Measurements from ENCODE around the gene ELP5.
"Not testable (repeated sequence)": the region's sequence is repeated elsewhere in the genome, so short reads cannot be mapped to it uniquely, and the experiment has no call there.

ELP5 gene

DNA sequence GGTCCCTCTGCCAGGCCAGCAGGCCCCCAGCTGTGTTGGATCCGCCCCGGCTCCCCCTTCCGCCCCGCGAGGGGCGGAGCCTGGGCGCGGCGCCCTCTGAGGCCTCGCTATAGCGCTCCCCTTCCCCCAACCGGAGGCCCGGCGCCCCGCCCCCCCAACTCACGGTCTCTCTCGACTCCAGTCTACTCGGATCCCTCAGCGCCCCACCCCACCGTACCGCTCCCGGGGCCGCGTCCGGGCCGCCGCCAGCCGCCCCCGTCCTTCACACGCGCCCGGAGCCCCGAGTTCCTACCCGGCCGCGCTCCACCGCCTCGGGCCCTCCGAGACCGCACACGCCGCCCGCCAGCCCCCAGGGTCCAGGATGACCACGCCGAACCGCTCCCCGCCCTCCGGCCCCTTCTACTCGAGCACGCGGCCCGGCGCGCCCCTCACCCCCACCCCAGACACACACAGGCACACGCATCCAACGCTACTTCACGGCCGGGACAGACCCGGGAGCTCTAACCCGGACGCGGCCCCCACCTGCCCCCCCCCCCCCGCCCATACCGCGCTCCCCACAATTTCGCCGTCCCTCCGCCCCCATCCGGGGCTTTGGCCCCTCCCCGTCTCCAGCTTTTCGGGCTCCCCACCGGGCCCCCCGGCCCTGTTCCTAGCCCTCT lies 14.1 kb upstream of the ELP5 start:
- DNase-seq: no peak

DNA sequence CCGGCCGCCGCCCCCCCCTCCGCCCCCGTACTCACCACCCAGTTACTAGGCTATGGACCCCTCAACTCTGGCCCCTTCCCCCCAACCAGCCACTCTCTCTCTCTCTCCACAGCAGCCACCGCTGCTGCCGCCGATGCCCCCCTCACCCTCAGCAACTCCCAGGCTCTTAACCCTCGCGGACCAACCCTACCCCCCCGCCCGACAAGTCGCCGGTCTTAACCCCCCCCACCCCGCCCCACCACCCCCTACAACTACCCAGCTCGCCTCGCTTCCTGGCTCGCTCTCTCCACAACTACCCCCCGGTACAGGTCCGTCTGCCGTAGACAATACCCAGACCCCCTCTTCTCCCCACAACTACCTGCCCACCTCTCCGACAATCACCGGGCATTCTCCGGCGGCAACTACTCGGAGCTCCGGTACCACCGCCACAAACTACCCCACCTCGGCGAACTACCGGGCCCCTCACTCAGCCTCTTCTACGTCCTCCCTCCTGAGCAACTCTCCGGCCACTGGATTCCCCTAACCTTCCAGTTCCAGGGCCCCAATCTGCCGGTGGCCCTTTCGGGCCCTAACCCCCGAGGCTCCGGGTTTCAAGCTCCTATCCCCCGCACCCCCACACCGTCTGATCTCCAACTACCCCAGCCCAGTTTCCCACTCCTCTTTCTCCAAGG lies 13.5 kb upstream of the ELP5 start:
- no peak for DNase-seq

DNA sequence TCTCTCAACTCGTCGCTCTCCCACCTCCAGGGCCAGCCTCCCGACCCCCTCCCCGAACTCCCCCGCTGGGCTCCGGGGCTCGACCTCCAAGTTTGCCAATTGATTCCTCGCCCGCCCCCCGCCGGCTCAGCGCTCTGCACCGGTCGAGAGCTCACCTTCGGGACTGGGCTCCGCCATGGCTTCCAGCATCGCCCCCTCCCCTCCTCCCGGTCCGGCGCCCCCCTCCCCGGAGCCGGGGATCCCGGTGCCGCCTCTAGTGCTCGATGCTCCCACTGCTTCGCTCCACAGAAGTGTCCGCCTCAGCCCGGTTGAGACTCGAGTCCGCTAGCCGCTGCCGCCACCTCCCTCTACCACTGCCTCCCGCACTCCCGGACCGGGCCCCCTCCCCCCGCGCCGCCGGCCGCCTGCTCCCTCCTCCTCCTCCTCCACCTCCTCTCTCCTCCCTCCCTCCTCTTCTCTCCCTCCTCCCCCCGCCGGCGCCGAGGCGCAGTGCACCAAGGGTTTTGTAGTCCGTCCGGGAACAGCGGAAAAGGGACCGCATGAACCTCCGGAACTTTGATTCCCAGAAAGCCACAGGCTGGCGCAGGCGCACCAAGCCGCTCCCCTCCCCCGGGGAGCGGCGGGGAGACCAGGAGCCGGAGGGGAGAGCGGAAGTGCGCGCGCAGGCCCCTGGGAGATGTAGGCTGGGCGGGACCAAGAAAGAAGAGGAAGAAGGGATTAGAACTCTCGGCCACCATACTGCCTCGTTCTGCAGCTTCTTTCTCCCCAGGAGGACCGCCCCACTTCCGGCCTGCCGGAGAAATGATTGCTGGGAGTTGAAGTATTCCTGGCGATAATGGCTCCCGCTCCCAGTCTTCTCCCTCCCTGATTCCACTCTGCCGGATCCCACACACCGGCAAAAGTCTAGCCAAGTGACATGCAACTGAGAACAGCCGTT lies 12.7 kb upstream of the ELP5 start, which contains the start of gene PHF23:
TSS of gene PHF23 (minus strand) at position 367 of the 937 bp plus-strand sequence. CDS start at position 189, 178 bp downstream.
- DNase-seq: peak; percentile 99

DNA sequence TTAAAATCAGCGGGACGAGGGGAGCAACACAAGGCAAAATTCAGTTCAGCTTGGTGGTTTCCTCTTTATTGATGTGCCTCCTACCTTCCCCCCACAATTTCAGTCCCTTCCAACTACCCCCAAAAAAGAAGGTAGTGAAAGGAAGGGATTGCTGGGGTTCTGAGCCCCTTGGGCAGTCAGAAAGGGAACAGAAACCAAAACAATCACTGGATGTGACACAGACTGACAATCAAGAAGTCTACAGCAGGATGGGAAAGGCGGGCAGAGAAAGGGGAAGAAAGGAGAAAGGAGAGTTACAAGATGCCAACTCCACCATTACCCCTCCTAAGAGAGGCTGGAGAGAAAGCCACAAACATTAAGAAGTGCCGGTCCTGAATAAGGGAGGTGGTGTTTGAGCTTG lies 11.6 kb upstream of the ELP5 start:
- no peak for DNase-seq

DNA sequence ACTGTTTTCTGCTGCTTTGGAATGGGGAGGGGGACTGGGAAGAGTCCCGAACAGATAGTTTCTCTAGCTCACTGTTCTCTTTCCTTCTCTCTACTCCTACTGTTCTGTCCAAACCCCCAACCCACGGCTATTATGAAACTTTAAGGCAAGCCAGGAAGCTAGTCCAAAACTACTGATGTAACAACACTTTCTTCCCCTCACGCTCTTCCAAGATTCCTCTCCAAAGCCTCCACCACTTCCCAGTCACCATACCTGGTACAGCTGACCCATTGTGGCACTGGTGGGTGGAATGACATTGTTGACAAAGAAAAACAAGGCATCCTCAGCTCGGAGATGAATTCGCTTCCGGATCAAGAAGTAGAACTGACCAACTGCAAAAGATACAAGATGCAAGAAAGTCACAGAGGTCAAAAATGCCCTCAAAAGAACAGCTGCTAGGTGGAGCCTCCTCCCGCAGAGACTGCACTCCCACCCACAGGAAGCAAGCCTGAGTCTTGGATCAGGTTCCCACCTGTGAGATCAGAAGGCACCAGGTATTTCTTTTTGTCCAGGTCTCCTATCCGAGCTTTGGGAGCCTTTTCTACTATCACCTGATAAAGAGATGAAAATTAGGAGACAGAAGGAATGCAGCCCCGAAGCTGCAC lies 10.8 kb upstream of the ELP5 start:
- no peak for DNase-seq

DNA sequence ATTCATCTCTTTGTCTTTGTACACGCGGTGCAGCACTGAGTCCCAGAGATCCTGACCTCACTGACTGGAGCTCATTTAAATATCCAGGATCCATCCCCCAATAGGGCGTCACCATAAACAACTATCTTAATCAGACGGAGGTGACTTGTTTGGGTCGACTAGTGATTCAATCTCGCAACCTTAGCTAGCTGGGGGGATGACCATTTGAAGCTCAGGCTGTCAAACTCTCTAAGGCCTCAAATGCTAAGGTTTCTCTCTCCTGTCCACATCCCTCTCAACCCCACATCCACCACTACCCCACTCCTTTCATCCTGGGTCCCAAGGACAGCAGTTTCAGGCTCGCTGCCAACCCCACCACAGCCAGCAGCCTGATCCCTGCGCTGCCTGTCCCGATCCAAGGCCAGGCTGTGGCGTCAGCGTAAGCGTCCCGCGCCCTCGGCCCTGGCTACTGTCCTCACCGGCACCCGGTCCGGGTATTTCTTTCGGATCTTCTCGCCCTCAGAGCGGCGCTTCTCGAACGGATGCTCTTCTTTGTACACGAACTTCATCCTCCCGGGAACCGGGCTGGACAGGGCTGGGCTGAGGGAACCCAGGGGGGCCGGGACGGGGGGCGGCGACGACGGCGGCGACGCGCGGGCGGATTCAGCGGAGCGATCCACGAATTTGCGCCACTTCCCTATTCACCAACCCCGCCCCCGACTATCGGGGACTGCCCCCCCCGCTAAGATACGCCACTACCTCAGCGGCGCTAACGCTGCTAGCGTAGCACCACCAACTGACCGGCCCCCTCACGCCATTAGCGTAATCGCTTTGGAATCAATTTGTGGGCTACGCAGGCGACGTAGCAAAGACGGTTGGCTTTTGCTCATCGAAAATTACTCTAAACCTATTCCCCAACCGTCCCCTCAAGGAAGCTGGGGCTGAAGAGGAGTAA lies 10.0 kb upstream of the ELP5 start, which contains the start of gene GABARAP:
TSS of gene GABARAP (minus strand) at position 667 of the 934 bp plus-strand sequence. CDS start at position 548, 119 bp downstream.
- peak; percentile 80 for DNase-seq

DNA sequence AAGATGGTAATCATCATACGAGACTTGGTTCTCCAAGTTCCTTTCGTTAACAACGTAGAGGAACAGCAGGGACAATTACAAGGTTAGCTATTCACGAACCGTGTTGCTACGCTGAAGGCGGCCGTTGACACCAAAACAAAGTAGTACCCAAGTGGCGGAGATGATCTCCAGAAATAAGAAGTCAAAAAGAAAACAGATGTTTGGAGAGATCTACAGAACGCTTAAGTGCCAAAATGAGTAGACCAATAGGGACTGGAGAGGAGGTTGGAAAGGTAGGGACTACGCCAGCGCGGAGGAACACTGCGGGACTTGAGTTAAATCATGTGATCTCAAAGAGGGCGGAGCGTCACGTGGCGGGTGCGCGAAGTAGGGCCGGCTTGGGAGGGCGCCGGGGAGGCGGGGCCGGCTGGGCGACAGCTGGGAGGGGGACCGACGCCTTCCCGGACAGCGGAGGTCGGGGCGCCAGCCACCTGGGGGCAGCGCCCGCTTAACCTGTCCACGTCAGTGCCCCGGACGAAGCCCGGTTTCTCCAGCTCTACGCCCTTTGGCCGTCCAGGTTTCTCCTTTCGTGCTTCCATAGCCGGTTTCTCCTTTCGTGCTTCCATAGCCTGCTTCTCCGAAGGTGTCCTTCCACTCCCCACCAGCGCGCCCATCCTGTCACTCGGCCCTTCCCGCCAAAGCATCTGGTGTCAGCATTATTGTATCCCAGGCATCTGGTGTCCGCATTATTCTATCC lies 9.1 kb upstream of the ELP5 start:
- peak; percentile 92 for DNase-seq

DNA sequence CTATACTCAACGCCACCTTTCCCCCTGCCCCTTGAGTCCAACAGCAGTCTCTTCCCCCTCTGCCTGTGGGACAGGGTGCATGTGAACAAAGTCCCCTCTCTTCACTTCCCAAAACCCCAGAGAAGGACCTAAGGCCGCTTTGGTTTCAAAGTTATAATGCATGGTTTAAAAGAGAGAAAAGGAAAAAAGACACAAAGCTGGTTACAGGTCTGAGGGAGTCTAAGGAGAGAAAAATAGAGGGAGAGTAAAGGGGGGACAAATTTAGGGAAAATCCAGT lies 8.6 kb upstream of the ELP5 start:
- no peak for DNase-seq

DNA sequence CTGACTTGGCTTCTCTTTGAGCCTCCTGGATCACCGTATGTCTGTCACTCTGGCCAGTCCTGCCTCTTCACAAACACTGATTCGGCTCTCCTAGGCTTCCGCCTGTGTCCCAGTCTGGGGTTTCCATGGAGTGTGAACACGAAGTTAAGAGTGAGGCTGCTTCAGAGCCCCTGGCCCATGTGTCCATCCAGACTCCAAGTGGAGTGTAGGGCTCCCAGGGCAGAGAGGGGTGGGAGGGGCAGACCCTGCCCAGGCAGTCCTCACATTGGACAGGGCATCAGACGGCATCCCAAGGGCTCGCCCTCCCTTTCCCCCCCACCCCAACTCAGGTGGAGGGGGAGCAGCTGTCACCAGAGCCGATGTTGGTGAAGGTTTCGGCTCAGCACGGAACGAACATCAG lies 8.2 kb upstream of the ELP5 start:
- DNase-seq: not testable (repeated sequence)

DNA sequence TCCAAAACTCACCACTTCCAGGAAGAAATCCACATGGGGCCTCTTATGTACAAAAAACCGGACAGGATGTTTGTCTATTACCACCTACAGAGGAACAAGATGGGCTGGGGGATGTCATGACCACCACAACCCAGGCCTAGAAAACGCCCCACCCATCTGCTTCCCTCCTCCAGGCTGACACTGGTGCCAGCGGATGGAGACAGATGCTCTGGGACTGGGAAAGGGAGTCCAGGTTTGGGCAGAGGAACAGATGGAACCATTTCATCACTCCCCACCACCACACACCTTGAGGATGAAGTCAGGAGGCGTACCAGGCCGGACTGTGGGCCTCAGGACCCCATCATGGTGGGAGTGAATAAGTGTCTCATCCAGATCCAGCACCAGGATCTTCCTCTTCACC lies 5.2 kb upstream of the ELP5 start:
- no peak for DNase-seq

DNA sequence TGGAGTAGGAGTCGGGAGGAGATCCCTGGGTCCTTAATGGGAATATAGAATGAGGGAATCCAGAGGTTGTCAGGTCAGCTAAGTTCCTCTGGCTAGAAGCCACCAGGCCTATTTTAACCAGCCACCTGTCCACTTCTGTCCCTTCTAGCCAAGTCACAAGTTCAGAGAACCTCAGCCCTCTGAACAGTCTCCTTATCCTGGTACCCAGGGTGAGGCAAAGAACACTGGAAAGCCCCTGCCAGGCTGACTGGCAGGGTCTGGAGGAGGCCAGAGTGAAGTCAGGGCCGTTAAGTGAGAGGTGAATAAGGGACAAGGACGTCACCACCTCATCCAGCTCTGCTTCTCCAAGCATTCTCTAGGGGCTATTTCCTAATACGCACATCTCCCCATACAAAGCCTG lies 3.2 kb upstream of the ELP5 start:
- DNase-seq: no peak

DNA sequence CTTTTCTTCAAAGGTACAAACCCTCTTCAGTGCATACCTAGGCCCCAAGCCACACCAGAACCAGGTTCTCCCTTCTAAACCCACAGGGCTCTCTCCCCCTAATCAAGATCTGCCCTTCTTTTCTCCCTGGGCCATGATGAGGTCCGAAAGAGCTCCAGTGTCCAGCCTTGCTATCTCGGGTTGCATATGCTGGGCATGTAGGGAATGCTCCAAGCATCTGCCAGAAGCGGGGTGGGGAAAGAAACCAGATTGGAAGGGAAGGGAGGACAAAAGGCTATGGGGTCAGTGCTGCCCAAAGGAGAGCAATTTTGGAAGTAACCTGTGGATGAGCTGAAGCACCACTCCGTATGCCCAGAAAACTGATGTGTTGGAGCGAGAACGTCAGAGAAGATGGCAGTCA lies 2.8 kb upstream of the ELP5 start:
- no peak for DNase-seq

DNA sequence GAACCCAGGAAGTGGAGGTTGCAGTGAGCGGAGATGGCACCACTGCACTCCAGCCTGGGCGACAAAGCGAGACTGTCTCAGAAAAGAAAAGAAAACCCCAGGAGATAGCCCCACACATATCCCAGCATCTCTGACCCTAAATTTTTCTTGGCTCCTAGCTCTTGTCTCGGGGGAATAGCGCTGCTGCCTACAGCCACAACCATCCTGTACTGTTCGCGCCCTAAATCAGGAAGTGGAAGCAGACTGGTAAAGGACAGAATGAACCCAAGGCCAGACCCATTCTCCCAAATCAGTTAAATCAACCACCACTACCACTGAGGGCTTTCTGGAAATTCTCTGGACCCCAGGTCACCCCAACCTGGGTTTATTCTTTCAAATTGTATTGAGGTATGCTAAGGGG lies 2.2 kb upstream of the ELP5 start:
- no peak for DNase-seq

DNA sequence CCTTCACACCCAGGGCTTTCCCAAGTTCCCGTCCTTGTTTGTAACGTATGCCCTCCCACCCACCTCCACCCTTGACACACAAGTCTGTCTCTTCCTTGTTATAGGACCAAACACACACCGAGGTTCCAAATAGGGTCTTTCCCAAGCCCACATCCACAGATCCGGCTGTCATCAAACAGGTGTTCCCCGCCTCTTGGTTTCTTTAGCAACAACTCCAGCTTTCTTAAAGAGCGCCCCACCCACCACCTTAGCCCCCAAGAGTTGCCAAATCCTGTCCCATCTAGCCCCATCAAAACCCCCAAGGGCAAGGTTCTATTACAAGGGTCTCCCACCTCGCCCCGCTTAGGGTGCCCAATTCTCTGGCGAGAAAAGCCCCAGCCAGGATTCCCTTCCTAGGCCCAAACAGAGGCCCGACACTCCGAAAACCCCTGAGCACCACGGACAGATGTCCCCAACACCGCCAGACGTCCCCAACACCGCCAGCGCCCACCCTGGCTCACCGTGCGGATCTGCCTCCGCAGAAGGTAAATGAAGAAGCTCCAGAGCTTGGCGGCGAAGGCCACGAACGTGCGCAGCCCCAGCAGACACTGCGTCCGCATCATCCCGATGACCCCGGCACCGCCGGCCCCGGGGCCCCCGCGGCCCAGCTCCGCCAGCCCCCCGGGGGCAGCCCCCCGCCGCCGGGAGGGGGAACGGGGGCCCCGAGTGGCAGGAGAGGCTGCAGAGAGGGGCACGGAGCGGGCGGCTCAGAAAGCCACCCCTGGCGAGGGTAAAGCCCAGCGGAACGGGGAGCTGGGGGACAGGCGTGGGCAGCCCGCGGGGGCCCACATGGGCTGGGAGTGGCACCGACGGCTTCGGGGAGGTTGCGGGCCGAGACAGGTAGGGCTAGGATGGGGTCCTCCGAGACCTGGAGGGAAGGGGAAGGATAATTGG lies 1.1 kb upstream of the ELP5 start:
- DNase-seq: no peak

DNA sequence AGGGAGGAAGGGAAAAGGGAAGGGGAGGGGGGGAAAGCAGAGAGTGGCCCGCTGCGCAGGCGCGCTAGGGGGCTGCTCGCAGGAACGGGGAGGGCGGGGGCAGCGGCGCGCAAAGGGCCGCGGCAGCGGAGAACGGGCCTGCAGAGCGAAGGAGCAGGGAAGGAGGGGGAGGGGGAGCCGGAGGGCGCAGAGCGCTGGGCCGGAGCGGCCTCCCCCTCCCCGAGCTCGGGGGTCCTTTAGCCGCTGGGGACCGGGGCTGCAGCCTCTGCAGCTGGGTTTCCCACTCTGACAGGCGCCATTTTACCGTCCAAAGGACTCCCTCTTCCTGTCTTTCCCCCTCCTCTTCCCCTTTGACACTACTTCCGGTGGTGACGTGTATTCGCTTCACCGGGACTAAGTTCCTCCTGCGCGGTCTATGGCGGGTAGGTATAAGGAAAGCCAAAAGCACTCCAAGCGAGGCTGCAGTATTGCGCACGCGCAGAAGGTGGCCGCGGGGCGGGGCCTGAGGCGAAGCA lies 297 bp upstream of the ELP5 start, which contains the start of gene CTDNEP1:
TSS of gene CTDNEP1 (minus strand) at position 74 of the 515 bp plus-strand sequence. CDS start 438 bp downstream, outside the sequence.
- peak; percentile 99 for DNase-seq

DNA sequence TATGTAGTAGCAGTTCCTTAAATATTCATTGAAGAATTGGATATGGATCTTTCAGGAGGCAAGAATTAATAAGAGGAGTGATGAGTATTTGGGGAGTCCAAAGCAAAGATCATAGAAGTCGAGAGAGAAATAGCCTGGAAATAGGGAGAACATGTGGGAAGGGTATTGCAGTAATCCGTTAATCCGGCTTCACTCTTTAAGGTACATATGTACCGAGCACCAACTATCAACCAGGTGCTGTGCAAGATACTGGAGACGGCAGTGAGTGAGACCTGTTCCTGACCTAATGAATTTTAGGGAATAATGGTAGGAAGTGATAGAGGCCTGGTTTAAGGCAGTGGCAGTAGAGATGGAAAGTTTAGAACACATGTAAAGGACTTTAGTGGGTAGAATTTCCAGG lies 1.1 kb downstream of the ELP5 start:
- DNase-seq: no peak

DNA sequence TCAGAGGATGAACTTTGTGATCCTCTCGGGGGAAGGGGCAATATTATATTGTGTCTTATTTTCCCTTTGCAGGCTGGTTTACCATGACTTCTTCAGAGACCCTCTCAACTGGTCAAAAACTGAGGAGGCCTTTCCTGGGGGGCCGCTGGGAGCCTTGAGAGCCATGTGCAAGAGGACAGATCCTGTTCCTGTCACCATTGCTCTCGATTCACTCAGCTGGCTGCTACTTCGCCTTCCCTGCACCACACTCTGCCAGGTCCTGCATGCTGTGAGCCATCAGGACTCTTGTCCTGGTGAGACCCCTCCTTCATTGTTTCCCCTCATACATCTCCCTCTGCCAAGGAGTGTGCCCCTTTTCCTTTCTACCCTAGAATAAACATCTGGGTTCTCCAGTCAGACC lies 2.5 kb downstream of the ELP5 start:
- DNase-seq: no peak

DNA sequence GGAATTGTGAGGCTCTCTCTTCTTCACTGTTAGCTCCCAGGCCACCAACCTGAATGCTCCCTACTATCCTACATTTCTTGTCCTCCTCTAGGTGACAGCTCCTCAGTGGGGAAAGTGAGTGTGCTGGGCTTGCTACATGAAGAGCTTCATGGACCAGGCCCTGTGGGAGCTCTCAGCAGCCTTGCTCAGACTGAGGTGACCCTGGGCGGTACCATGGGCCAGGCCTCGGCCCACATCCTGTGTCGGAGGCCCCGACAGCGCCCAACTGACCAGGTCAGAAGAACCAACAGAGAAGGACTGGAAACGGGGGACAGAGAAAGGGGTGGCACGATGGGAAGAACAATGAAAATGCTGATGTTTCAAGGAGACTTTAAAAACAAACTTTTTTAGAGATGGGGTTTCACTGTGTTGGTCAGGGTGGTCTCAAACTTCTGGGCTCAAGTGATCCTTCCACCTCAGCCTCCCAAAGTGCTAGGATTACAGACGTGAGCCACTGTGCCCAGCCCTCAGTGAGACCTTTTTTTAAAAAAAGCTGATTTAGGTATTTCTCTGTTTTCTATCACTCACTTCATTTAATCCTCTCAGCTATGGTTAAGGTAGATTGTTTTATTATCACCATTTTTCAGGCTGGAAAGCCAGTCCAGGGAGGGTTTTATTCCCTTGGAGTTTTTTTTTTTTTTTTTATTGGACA lies 4.9 kb downstream of the ELP5 start:
- DNase-seq: no peak

Data from NCI-H1694 treated with DMSO at 0.1 percent for 48 hours (cell line).